H1 (cell line): ENCODE measurements around the gene SMARCAL1. TPM values are rescaled to one million over a fixed set of nuclear protein-coding genes. Genes with fewer than 3 reads are reported as not detected.

ENCODE experiments used
- CTCF ChIA-PET: fragments of 300-600 bp; sonication (Branson Sonifier 250); formaldehyde crosslinking; loops from one replicate; lab custom pipeline; 2021; ENCODE audit not compliant: partially characterized antibody; lab: Charles Lee
- POLR2A ChIA-PET: fragments of 300-600 bp; sonication (Branson Sonifier 250); formaldehyde crosslinking; loops from one replicate; lab custom pipeline; 2021; ENCODE audit warnings: inconsistent platforms; ENCODE audit not compliant: partially characterized antibody; lab: Charles Lee
- DNase-seq, 2 experiments: peaks; one replicate each; pipeline versions ENCODE4 v3.0.0 to v3.0.0-alpha.2; 2010 to 2022; ENCODE audit warnings: low spot score in 2 of 2, low read depth in 1 of 2, mixed read lengths in 1 of 2
- FAIRE-seq: peaks from 2 replicates; lab custom pipeline; 2011; peaks lifted over from hg19 to GRCh38; lab: Jason Lieb, UNC
- H2AFZ ChIP-seq: 2 replicates; pipeline ENCODE4 v1.8.1; 2012; ENCODE audit warnings: low read length, inconsistent platforms
- H2AK5ac ChIP-seq: 2 replicates; pipeline ENCODE4 v1.6.1; 2013; ENCODE audit warnings: low read depth, low read length
- H2BK120ac ChIP-seq: replicated peaks from 2 replicates; pipeline ENCODE3; 2013; ENCODE audit warnings: low read depth, low read length, inconsistent platforms
- H2BK12ac ChIP-seq: 2 replicates; pipeline ENCODE4 v1.6.1; 2013; ENCODE audit warnings: low read depth, low read length
- H2BK15ac ChIP-seq: 2 replicates; pipeline ENCODE4 v1.6.1; 2013; ENCODE audit warnings: low read length
- H2BK20ac ChIP-seq: 2 replicates; pipeline ENCODE4 v1.6.1; 2013; ENCODE audit warnings: low read length
- H2BK5ac ChIP-seq: 2 replicates; pipeline ENCODE4 v1.6.1; 2013; ENCODE audit warnings: low read depth, low read length
- H3K14ac ChIP-seq: 2 replicates; pipeline ENCODE4 v1.6.1; 2013; ENCODE audit warnings: inconsistent platforms; ENCODE audit not compliant: insufficient read length
- H3K18ac ChIP-seq: 2 replicates; pipeline ENCODE4 v1.6.1; 2013; ENCODE audit warnings: low read length; ENCODE audit errors: extremely low read depth
- H3K23ac ChIP-seq: 2 replicates; pipeline ENCODE4 v1.6.1; 2013; ENCODE audit warnings: inconsistent platforms; ENCODE audit not compliant: insufficient read length
- H3K23me2 ChIP-seq: 2 replicates; pipeline ENCODE4 v1.6.1; 2013; ENCODE audit warnings: low read depth, low read length
- H3K27ac ChIP-seq: 2 replicates; pipeline ENCODE4 v1.6.1; 2011; ENCODE audit warnings: low read depth, low read length, inconsistent platforms
- H3K27me3 ChIP-seq, 4 experiments: replicated peaks in 1 of 4; 1 replicate in 1 of 4; 2 replicates in 3 of 4; pipeline versions ENCODE4 v1.6.1 to v1.8.1; 2011 to 2013; ENCODE audit warnings: low read length in 3 of 4, mild to moderate bottlenecking in 3 of 4, inconsistent platforms in 2 of 4, mixed read lengths in 2 of 4, moderate library complexity in 1 of 4; ENCODE audit not compliant: control insufficient read depth in 3 of 4, insufficient read depth in 3 of 4; ENCODE audit errors: extremely low read depth in 1 of 4
- H3K36me3 ChIP-seq, 4 experiments: 2 replicates each; pipeline versions ENCODE4 v1.6.1 to v1.8.1; 2011 to 2013; ENCODE audit warnings: mild to moderate bottlenecking in 4 of 4, low read length in 3 of 4, moderate library complexity in 2 of 4, control low read depth in 1 of 4, inconsistent platforms in 1 of 4; ENCODE audit not compliant: insufficient read depth in 4 of 4, control insufficient read depth in 2 of 4
- H3K4ac ChIP-seq: replicated peaks from 2 replicates; pipeline ENCODE3; 2013; ENCODE audit warnings: low read length, low read depth, mixed read lengths, inconsistent platforms; ENCODE audit not compliant: insufficient read length
- H3K4me1 ChIP-seq, 4 experiments: replicated peaks in 1 of 4; 1 replicate in 1 of 4; 2 replicates in 3 of 4; pipeline versions ENCODE4 v1.6.1 to v1.8.1; 2011 to 2013; ENCODE audit warnings: low read length in 3 of 4, inconsistent platforms in 2 of 4, mixed read lengths in 1 of 4; ENCODE audit not compliant: insufficient read depth in 4 of 4, control insufficient read depth in 3 of 4
- H3K4me2 ChIP-seq, 2 experiments: 2 replicates each; pipeline versions ENCODE4 v1.6.1 to v1.8.1; 2011 to 2013; ENCODE audit warnings: low read depth in 2 of 2, low read length in 2 of 2, control low read depth in 1 of 2, inconsistent platforms in 1 of 2, mild to moderate bottlenecking in 1 of 2; ENCODE audit not compliant: insufficient read depth in 1 of 2
- H3K4me3 ChIP-seq, 4 experiments: fragments of 200-600, 300-600 bp in 1 of 4; sonication (generic), shearing (Covaris generic), sonication (Bioruptor Twin) in 1 of 4; 2 replicates each; pipeline versions ENCODE4 v1.5.1 to v1.8.1; 2011 to 2016; ENCODE audit warnings: low read length in 4 of 4, low read depth in 3 of 4, control low read depth in 2 of 4, inconsistent platforms in 2 of 4, mild to moderate bottlenecking in 2 of 4, mixed read lengths in 1 of 4, moderate library complexity in 1 of 4; ENCODE audit not compliant: insufficient read depth in 2 of 4; ENCODE audit errors: extremely low read depth in 1 of 4
- H3K56ac ChIP-seq: replicated peaks from 2 replicates; pipeline ENCODE3; 2013; ENCODE audit warnings: low read depth, mild to moderate bottlenecking, mixed read lengths, low read length, inconsistent platforms; ENCODE audit not compliant: insufficient read length
- H3K79me1 ChIP-seq: 2 replicates; pipeline ENCODE4 v1.6.1; 2013; ENCODE audit warnings: low read depth, low read length, control low read depth
- H3K79me2 ChIP-seq, 2 experiments: 2 replicates each; pipeline versions ENCODE4 v1.6.1 to v1.8.1; 2012 to 2013; ENCODE audit warnings: low read length in 2 of 2, mild to moderate bottlenecking in 2 of 2, inconsistent platforms in 1 of 2; ENCODE audit not compliant: insufficient read depth in 2 of 2, control insufficient read depth in 1 of 2
- H3K9ac ChIP-seq, 4 experiments: replicated peaks in 1 of 4; 1 replicate in 1 of 4; 2 replicates in 3 of 4; pipeline versions ENCODE4 v1.6.1 to v1.8.1; 2011 to 2013; ENCODE audit warnings: low read depth in 3 of 4, low read length in 3 of 4, control low read depth in 2 of 4, mild to moderate bottlenecking in 2 of 4, moderate library complexity in 2 of 4, inconsistent platforms in 1 of 4; ENCODE audit errors: extremely low read depth in 1 of 4
- H3K9me3 ChIP-seq, 2 experiments: 2 replicates each; pipeline versions ENCODE4 v1.6.1 to v1.8.1; 2012 to 2013; ENCODE audit warnings: mild to moderate bottlenecking in 2 of 2, moderate library complexity in 2 of 2, control low read depth in 1 of 2, inconsistent platforms in 1 of 2, low read depth in 1 of 2, low read length in 1 of 2, mixed read lengths in 1 of 2; ENCODE audit not compliant: insufficient read depth in 2 of 2
- H4K20me1 ChIP-seq, 2 experiments: replicated peaks in 1 of 2; 2 replicates each; pipeline versions ENCODE3 to v1.8.1; 2011 to 2013; ENCODE audit warnings: inconsistent platforms in 2 of 2, low read length in 2 of 2, mild to moderate bottlenecking in 1 of 2; ENCODE audit not compliant: insufficient read depth in 2 of 2, control insufficient read depth in 1 of 2
- H4K5ac ChIP-seq: 2 replicates; pipeline ENCODE4 v1.6.1; 2013; ENCODE audit warnings: low read length, low read depth, mixed read lengths, inconsistent platforms; ENCODE audit not compliant: insufficient read length
- H4K8ac ChIP-seq: 2 replicates; pipeline ENCODE4 v1.8.0; 2013; ENCODE audit warnings: mild to moderate bottlenecking, moderate library complexity, low read length, inconsistent platforms; ENCODE audit not compliant: insufficient read depth; ENCODE audit errors: extremely low read depth
- H4K91ac ChIP-seq: replicated peaks from 2 replicates; pipeline ENCODE3; 2013; ENCODE audit warnings: low read length, mixed read lengths, inconsistent platforms; ENCODE audit not compliant: insufficient read length
- ASH2L ChIP-seq: fragments of 200-600, 300-600 bp; sonication (generic); IDR thresholded peaks from one replicate; pipeline ENCODE4 v1.7.1; 2017; ENCODE audit warnings: low read length
- CBX8 ChIP-seq: fragments of 300-800, 300-1000 bp; sonication (generic); IDR thresholded peaks from 2 replicates; pipeline ENCODE4 v1.7.1; 2016; ENCODE audit warnings: low read depth, low read length, borderline replicate concordance
- JUND ChIP-seq: IDR thresholded peaks from 2 replicates; pipeline ENCODE4 v1.6.1; 2011; ENCODE audit warnings: mild to moderate bottlenecking, improper control_type of control experiment, low read length
- KDM1A ChIP-seq: fragments of 200-600, 300-600 bp; sonication (generic); IDR thresholded peaks from 2 replicates; pipeline ENCODE4 v1.7.1; 2016; ENCODE audit warnings: mild to moderate bottlenecking, low read length, borderline replicate concordance
- KDM4A ChIP-seq: IDR thresholded peaks from one replicate; pipeline ENCODE4 v1.7.1; 2012; ENCODE audit warnings: low read depth, mild to moderate bottlenecking, moderate library complexity, low read length, inconsistent platforms; ENCODE audit not compliant: severe bottlenecking
- MAX ChIP-seq: IDR thresholded peaks from 2 replicates; pipeline ENCODE4 v1.6.1; 2012; ENCODE audit warnings: inconsistent platforms
- NANOG ChIP-seq: IDR thresholded peaks from 2 replicates; pipeline ENCODE4 v1.6.1; 2011; ENCODE audit warnings: low read length, low read depth, mild to moderate bottlenecking, inconsistent platforms; ENCODE audit not compliant: insufficient read depth, poor library complexity, severe bottlenecking
- RAD21 ChIP-seq, 2 experiments: IDR thresholded peaks in 1 of 2; conservative IDR thresholded peaks in 1 of 2; 2 replicates each; pipeline ENCODE4 v1.6.1; 2011; ENCODE audit warnings: low read depth in 2 of 2, low read length in 2 of 2, improper control_type of control experiment in 1 of 2, inconsistent platforms in 1 of 2, mild to moderate bottlenecking in 1 of 2, moderate library complexity in 1 of 2
- SIN3A ChIP-seq, 2 experiments: IDR thresholded peaks in 1 of 2; conservative IDR thresholded peaks in 1 of 2; 2 replicates each; pipeline ENCODE4 v1.6.1; 2011 to 2012; ENCODE audit warnings: low read length in 2 of 2, improper control_type of control experiment in 1 of 2, low read depth in 1 of 2, mild to moderate bottlenecking in 1 of 2
- SIX5 ChIP-seq: IDR thresholded peaks from 2 replicates; pipeline ENCODE4 v1.6.1; 2011; ENCODE audit warnings: mild to moderate bottlenecking, low read depth, low read length
- TEAD4 ChIP-seq: IDR thresholded peaks from 2 replicates; pipeline ENCODE4 v1.6.1; 2012; ENCODE audit warnings: low read depth, low read length, inconsistent platforms, mixed read lengths
- polyA plus RNA-seq, 7 experiments: library from polyadenylated mRNA; depleted of rRNA in 3 of 7; stranded (reverse) in 5 of 7; unstranded in 2 of 7; fragments of >200 nt in 5 of 7; fragments of 200-250 nt in 2 of 7; gene quantifications; 1 replicate in 5 of 7; 2 replicates in 1 of 7; 4 replicates in 1 of 7; pipeline versions ENCODE4 v1.2.1 to v1.2.3, GENCODE V29; 2011 to 2013; ENCODE audit warnings: missing spikeins in 2 of 7, mixed read lengths in 2 of 7
- total RNA-seq: library from RNA; stranded (reverse); fragmentation: NEBNext Ultra II Directional; extraction: Animal tissue kit (Norgen Biotek cat#: 25700); gene quantifications from 2 replicates; pipeline ENCODE4 v1.2.1, GENCODE V29; 2021

SMARCAL1 gene
- total and polyA plus RNA-seq, 2 of the 8 experiments (the other 6 are each of a cell fraction or from before 2014, with no cell fraction given) = 17.6 to 17.9 TPM

GRCh38 chr2:216469661-216470060, 57.4 kb downstream of the SMARCAL1 start:
- no peak overlapping the region for H3K14ac ChIP-seq
- no peak overlapping the region for H3K4me2 ChIP-seq
- no peak overlapping the region for H3K9ac ChIP-seq
- H4K5ac ChIP-seq = no peak overlapping the region
- no peak overlapping the region for H3K4me3 ChIP-seq
- DNase-seq = no peak
- H3K23ac ChIP-seq = no peak overlapping the region
- no peak overlapping the region for H3K4ac ChIP-seq
- H3K18ac ChIP-seq = no peak overlapping the region
- H2BK20ac ChIP-seq = no peak overlapping the region
- H3K9me3 ChIP-seq = no peaks in the 10 kb centered on the region
- no peaks in the 10 kb centered on the region for H3K27me3 ChIP-seq
- H3K79me2 ChIP-seq = no peaks in the 10 kb centered on the region
- FAIRE-seq = no peak
- H3K27ac ChIP-seq = no peak overlapping the region
- no peak overlapping the region for H2BK5ac ChIP-seq
- no peak overlapping the region for H4K8ac ChIP-seq
- H2AFZ ChIP-seq = no peak overlapping the region
- no peak overlapping the region for H2BK120ac ChIP-seq
- H3K56ac ChIP-seq = no peak overlapping the region
- H2AK5ac ChIP-seq = no peak overlapping the region
- no peaks in the 10 kb centered on the region for H4K20me1 ChIP-seq
- H2BK12ac ChIP-seq = no peak overlapping the region
- H2BK15ac ChIP-seq = no peak overlapping the region
- H3K23me2 ChIP-seq = no peaks in the 10 kb centered on the region
- POLR2A ChIA-PET = interaction anchor here (1.2 kb wide), 1 partner anchor 17 kb away, joined by 3 read pairs; no protein-coding TSS in a partner anchor
- peaks cover 0 to 5% (median 0%) of the 10 kb centered on the region in 4 experiments; a peak in 1 of 8 replicates for H3K36me3 ChIP-seq
- H4K91ac ChIP-seq = no peak overlapping the region
- TF ChIP-seq CBX8 (no peak), ASH2L (no peak), JUND (no peak), SIN3A (conservative IDR thresholded peaks at IDR 0.05 in 1 of 2, IDR thresholded peaks at IDR 0.05 in 1 of 2; ENCODE audit: low read depth in 1 of 2, low read length in 2 of 2) (no peak), RAD21 (IDR thresholded peaks at IDR 0.05 in 1 of 2, conservative IDR thresholded peaks at IDR 0.05 in 1 of 2; ENCODE audit: low read depth in 2 of 2, low read length in 2 of 2) (no peak), KDM1A (no peak), MAX (no peak), SIX5 (no peak), TEAD4 (no peak), NANOG (no peak), KDM4A (no peak)
- H3K79me1 ChIP-seq = no peaks in the 10 kb centered on the region
- CTCF ChIA-PET = interaction anchor here (0.6 to 1.6 kb wide), 5 partner anchors 13 to 247 kb away, joined by 3 to 6 read pairs (median 4); no protein-coding TSS in a partner anchor
- H3K4me1 ChIP-seq = no peaks in the 10 kb centered on the region
